T-cell (primary cell): ENCODE measurements around the gene ALAS2. TPM values are rescaled to one million over a fixed set of nuclear protein-coding genes. Genes with fewer than 3 reads are reported as not detected.
"Not testable (repeated sequence)": the region's sequence is repeated elsewhere in the genome, so short reads cannot be mapped to it uniquely, and the experiment has no call there.

Experiments used
- ATAC-seq, 4 experiments: fragments of 200-7000 bp in 3 of 4; fragments of 150-1000 bp in 1 of 4; cut with Tn5 transposase; replicated peaks in 1 of 4; 1 replicate in 3 of 4; 2 replicates in 1 of 4; pipeline ENCODE4 v1.10.0; 2021; ENCODE audit warnings: moderate library complexity in 3 of 4, mild to moderate bottlenecking in 2 of 4, moderate number of reproducible peaks in 1 of 4
- CTCF ChIA-PET, 2 donors: fragments of 300-600 bp; sonication (Branson Sonifier 250); formaldehyde crosslinking; loops; one replicate each; lab custom pipeline; 2022; ENCODE audit warnings: antibody characterized with exemption in 2 of 2; lab: Charles Lee
- POLR2A ChIA-PET, 2 donors: fragments of 300-600 bp; sonication (Branson Sonifier 250); formaldehyde crosslinking; loops; one replicate each; lab custom pipeline; 2022; ENCODE audit warnings: antibody characterized with exemption in 2 of 2; lab: Charles Lee
- DNase-seq, 35 experiments: peaks; one replicate each; pipeline versions ENCODE4 v3.0.0 to v3.0.0-alpha.2; 2013 to 2023
- H3K27ac ChIP-seq: one replicate; pipeline ENCODE4 v1.5.1; 2013; ENCODE audit warnings: low read length
- H3K27me3 ChIP-seq, 2 experiments: replicated peaks in 1 of 2; 1 replicate in 1 of 2; 2 replicates in 1 of 2; pipeline versions ENCODE4 v1.6.1 to v1.7.0; 2013; ENCODE audit warnings: low read length in 1 of 2, mixed read lengths in 1 of 2; ENCODE audit not compliant: control insufficient read depth in 2 of 2, insufficient read depth in 2 of 2; ENCODE audit errors: extremely low read depth in 1 of 2
- H3K36me3 ChIP-seq, 2 donors: 1 replicate in 1 of 2; 2 replicates in 1 of 2; pipeline versions ENCODE4 v1.6.1 to v1.7.0; 2013; ENCODE audit warnings: low read length in 1 of 2; ENCODE audit not compliant: control insufficient read depth in 2 of 2, insufficient read depth in 1 of 2; ENCODE audit errors: extremely low read depth in 1 of 2
- H3K4me1 ChIP-seq, 2 experiments: 1 replicate in 1 of 2; 2 replicates in 1 of 2; pipeline versions ENCODE4 v1.6.1 to v1.7.0; 2013; ENCODE audit warnings: low read length in 2 of 2, mixed read lengths in 1 of 2; ENCODE audit not compliant: insufficient read depth in 2 of 2, control insufficient read depth in 1 of 2; ENCODE audit errors: extremely low read depth in 1 of 2
- H3K4me3 ChIP-seq, 2 donors: 1 replicate in 1 of 2; 2 replicates in 1 of 2; pipeline versions ENCODE4 v1.5.1 to v1.7.0; 2013; ENCODE audit warnings: mild to moderate bottlenecking in 2 of 2, low read length in 1 of 2, moderate library complexity in 1 of 2; ENCODE audit not compliant: control insufficient read depth in 1 of 2; ENCODE audit errors: extremely low read depth in 1 of 2
- H3K9me3 ChIP-seq: 2 replicates; pipeline ENCODE4 v1.7.0; 2013
- H3K27ac Mint-ChIP-seq, 2 donors: one replicate each; pipeline ENCODE4 v1.8.0; 2020 to 2021; ENCODE audit warnings: mild to moderate bottlenecking in 2 of 2, mixed read lengths in 2 of 2
- H3K27me3 Mint-ChIP-seq, 2 donors: one replicate each; pipeline ENCODE4 v1.8.0; 2021 to 2022; ENCODE audit warnings: mixed read lengths in 2 of 2
- H3K36me3 Mint-ChIP-seq: one replicate; pipeline ENCODE4 v1.8.0; 2021; ENCODE audit warnings: mixed read lengths
- H3K4me1 Mint-ChIP-seq, 3 donors: one replicate each; pipeline ENCODE4 v1.8.0; 2020 to 2022; ENCODE audit warnings: mixed read lengths in 3 of 3, mild to moderate bottlenecking in 1 of 3
- H3K4me3 Mint-ChIP-seq, 3 donors: one replicate each; pipeline ENCODE4 v1.8.0; 2020 to 2022; ENCODE audit warnings: mild to moderate bottlenecking in 3 of 3, mixed read lengths in 3 of 3, moderate library complexity in 3 of 3
- H3K9me3 Mint-ChIP-seq, 3 donors: one replicate each; pipeline ENCODE4 v1.8.0; 2020 to 2022; ENCODE audit warnings: mixed read lengths in 3 of 3
- WGBS: methylation state at CpG from one replicate; pipeline ENCODE4 v1.1.5; 2013; ENCODE audit warnings: missing lambda C conversion rate; ENCODE audit not compliant: insufficient coverage; 5-methylcytosine and 5-hydroxymethylcytosine counted together
- total RNA-seq, 35 experiments: library from RNA in 6 of 35; stranded (reverse) in 6 of 35; fragments of 120-200 nt in 1 of 35; gene quantifications; one replicate each; pipeline versions ENCODE4 v1.2.1 to v1.2.4 and lab custom pipeline; 2013 to 2026

The ALAS2 gene
- total RNA-seq, 5 donors from 2014 or later (not counting 1 experiment from before 2014, with no cell fraction given): not detected

- Mint-ChIP-seq H3K4me1 (no peaks in the 10 kb centered on the region), H3K4me3 (no peak overlapping the region), H3K27me3 (peaks cover 0 to 22% of the 10 kb centered on the region in 2 donors), H3K9me3 (peaks cover 0 to 5% (median 0%) of the 10 kb centered on the region in 3 donors), H3K36me3 (no peaks in the 10 kb centered on the region), H3K27ac (no peak overlapping the region)
- CTCF ChIA-PET: no interaction called here
- no peaks in the 10 kb centered on the region for H3K36me3 ChIP-seq
- ATAC-seq (no peak), DNase-seq (no peak)
- H3K9me3 ChIP-seq: no peaks in the 10 kb centered on the region
- POLR2A ChIA-PET: no interaction called here
- no peak overlapping the region for H3K27ac ChIP-seq
- no peaks in the 10 kb centered on the region for H3K4me1 ChIP-seq
- WGBS: no CpG with 5 or more reads among the region's 2 CpGs
- H3K4me3 ChIP-seq: no peak overlapping the region
- H3K27me3 ChIP-seq: no peaks in the 10 kb centered on the region
Observed at GRCh38 chrX:54991706-54992105, 39.1 kb downstream of the ALAS2 start.

GRCh38 chrX:54983306-54983705 is 47.5 kb downstream of the ALAS2 start:
- no CpG with 5 or more reads among the region's 2 CpGs for WGBS
- H3K27ac ChIP-seq, H3K27me3 ChIP-seq, H3K9me3 ChIP-seq, ATAC-seq, H3K4me1 ChIP-seq, H3K36me3 Mint-ChIP-seq, H3K4me3 ChIP-seq, H3K9me3 Mint-ChIP-seq, DNase-seq, H3K36me3 ChIP-seq, H3K4me1 Mint-ChIP-seq, H3K4me3 Mint-ChIP-seq, CTCF ChIA-PET, POLR2A ChIA-PET, H3K27ac Mint-ChIP-seq: not testable (repeated sequence)
- peaks cover 0 to 18% of the 10 kb centered on the region in 2 donors for H3K27me3 Mint-ChIP-seq

- WGBS: no CpG with 5 or more reads among the region's 6 CpGs
- Histone ChIP-seq H3K27ac (no peak overlapping the region), H3K9me3 (no peaks in the 10 kb centered on the region), H3K27me3 (no peaks in the 10 kb centered on the region), H3K36me3 (no peaks in the 10 kb centered on the region), H3K4me1 (no peaks in the 10 kb centered on the region), H3K4me3 (no peak overlapping the region)
- H3K4me1 Mint-ChIP-seq: no peaks in the 10 kb centered on the region
- no peaks in the 10 kb centered on the region for H3K9me3 Mint-ChIP-seq
- peaks cover 0 to 24% of the 10 kb centered on the region in 2 donors for H3K27me3 Mint-ChIP-seq
- DNase-seq (no peak), ATAC-seq (no peak)
- ChIA-PET CTCF (no interaction called here), POLR2A (interaction anchor here (0.6 to 0.7 kb wide), 2 partner anchors 19 to 524 kb away, joined by 4 to 5 read pairs; no protein-coding TSS in a partner anchor)
- H3K4me3 Mint-ChIP-seq: no peak overlapping the region
- no peaks in the 10 kb centered on the region for H3K36me3 Mint-ChIP-seq
- no peak overlapping the region for H3K27ac Mint-ChIP-seq
Observed at GRCh38 chrX:54980334-54980733, 50.4 kb downstream of the ALAS2 start.

- DNase-seq: no peak
- Histone ChIP-seq H3K27ac (no peak overlapping the region), H3K4me1 (no peaks in the 10 kb centered on the region), H3K27me3 (no peaks in the 10 kb centered on the region), H3K9me3 (no peaks in the 10 kb centered on the region), H3K4me3 (no peak overlapping the region), H3K36me3 (no peaks in the 10 kb centered on the region)
- no peaks in the 10 kb centered on the region for H3K36me3 Mint-ChIP-seq
- ATAC-seq: no peak
- H3K9me3 Mint-ChIP-seq: no peaks in the 10 kb centered on the region
- H3K4me3 Mint-ChIP-seq: no peak overlapping the region
- ChIA-PET CTCF (no interaction called here), POLR2A (no interaction called here)
- no peak overlapping the region for H3K27ac Mint-ChIP-seq
- H3K27me3 Mint-ChIP-seq: peaks cover 0 to 21% of the 10 kb centered on the region in 2 donors
- H3K4me1 Mint-ChIP-seq: no peaks in the 10 kb centered on the region
Observed at GRCh38 chrX:54979432-54979831, 51.3 kb downstream of the ALAS2 start.

GRCh38 chrX:54978448-54978847 is 52.3 kb downstream of the ALAS2 start:
- no peak overlapping the region for H3K4me3 ChIP-seq
- Mint-ChIP-seq H3K4me1 (no peaks in the 10 kb centered on the region), H3K4me3 (no peak overlapping the region), H3K9me3 (no peaks in the 10 kb centered on the region), H3K36me3 (no peaks in the 10 kb centered on the region), H3K27me3 (peaks cover 0 to 20% of the 10 kb centered on the region in 2 donors), H3K27ac (no peak overlapping the region)
- ChIA-PET CTCF (no interaction called here), POLR2A (no interaction called here)
- peaks cover 4% of the 10 kb centered on the region for H3K9me3 ChIP-seq
- DNase-seq: no peak
- H3K27me3 ChIP-seq: no peaks in the 10 kb centered on the region
- no peak for ATAC-seq
- no peaks in the 10 kb centered on the region for H3K36me3 ChIP-seq
- no peaks in the 10 kb centered on the region for H3K4me1 ChIP-seq
- no peak overlapping the region for H3K27ac ChIP-seq

- Mint-ChIP-seq H3K27me3 (peaks cover 0 to 20% of the 10 kb centered on the region in 2 donors), H3K4me3 (no peak overlapping the region), H3K9me3 (no peaks in the 10 kb centered on the region), H3K27ac (no peak overlapping the region), H3K4me1 (no peaks in the 10 kb centered on the region), H3K36me3 (no peaks in the 10 kb centered on the region)
- no peak overlapping the region for H3K4me3 ChIP-seq
- WGBS: no CpG with 5 or more reads among the region's 4 CpGs
- CTCF ChIA-PET: no interaction called here
- ATAC-seq (no peak), DNase-seq (no peak)
- peaks cover 4% of the 10 kb centered on the region for H3K9me3 ChIP-seq
- no peaks in the 10 kb centered on the region for H3K27me3 ChIP-seq
- POLR2A ChIA-PET: no interaction called here
- no peaks in the 10 kb centered on the region for H3K36me3 ChIP-seq
- H3K4me1 ChIP-seq: no peaks in the 10 kb centered on the region
- H3K27ac ChIP-seq: no peak overlapping the region
Observed at GRCh38 chrX:54977387-54977786, 53.4 kb downstream of the ALAS2 start.
